Measurements from ENCODE around the gene RTP1.

The RTP1 gene

DNA sequence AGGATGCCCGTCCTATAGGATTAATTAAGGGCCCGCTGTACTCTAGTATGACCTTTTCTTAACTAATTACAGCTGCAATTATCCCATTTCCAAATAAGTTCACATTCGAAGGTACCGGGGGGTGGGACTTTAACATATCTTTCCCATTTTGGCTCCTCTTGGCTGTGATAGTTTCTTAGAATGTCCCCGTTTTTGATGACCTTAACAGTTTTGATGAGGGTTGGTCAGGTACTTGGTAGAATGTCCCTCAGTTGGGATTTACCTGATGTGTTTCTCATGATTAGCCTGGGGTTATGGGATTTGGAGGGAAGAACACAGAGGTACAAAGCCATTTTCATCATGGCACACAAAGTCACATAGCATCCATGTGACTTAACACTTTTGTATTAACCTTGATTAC, 18.2 kb downstream of the RTP1 start:
- Histone ChIP-seq H3K36me3 (ENCODE audit: control insufficient read depth in 4 of 4, insufficient read depth in 4 of 4, low read length in 3 of 4) (no peaks in the 10 kb centered on the region), H3K27ac (ENCODE audit: insufficient read depth in 1 of 2, low read depth in 1 of 2, low read length in 2 of 2, poor library complexity in 1 of 2, severe bottlenecking in 2 of 2) (no peak overlapping the region), H3K9me3 (ENCODE audit: control extremely low read depth in 1 of 5, control insufficient read depth in 4 of 5, insufficient read depth in 2 of 5, low read depth in 1 of 5, low read length in 4 of 5) (no peaks in the 10 kb centered on the region), H3K4me1 (ENCODE audit: control extremely low read depth in 1 of 4, control insufficient read depth in 4 of 4, insufficient read depth in 4 of 4, low read length in 3 of 4) (no peaks in the 10 kb centered on the region), H3K27me3 (replicated peaks in 2 of 5; ENCODE audit: control insufficient read depth in 4 of 5, insufficient read depth in 5 of 5, low read length in 4 of 5) (peaks cover 0 to 7% (median 0%) of the 10 kb centered on the region in 5 experiments), H3K4me3 (ENCODE audit: control insufficient read depth in 1 of 7, extremely low read depth in 1 of 7, insufficient read depth in 4 of 7, low read depth in 2 of 7, low read length in 6 of 7) (no peak overlapping the region)
- 100% methylated on average over 2 of the region's 5 CpGs for WGBS (ENCODE audit: insufficient coverage)
- POLR2A ChIA-PET = no interaction called here
- no peak for DNase-seq
- CTCF ChIA-PET = interaction anchor here (0.9 to 1.2 kb wide), 4 partner anchors 14 to 515 kb away, joined by 3 read pairs; no protein-coding TSS in a partner anchor

DNA sequence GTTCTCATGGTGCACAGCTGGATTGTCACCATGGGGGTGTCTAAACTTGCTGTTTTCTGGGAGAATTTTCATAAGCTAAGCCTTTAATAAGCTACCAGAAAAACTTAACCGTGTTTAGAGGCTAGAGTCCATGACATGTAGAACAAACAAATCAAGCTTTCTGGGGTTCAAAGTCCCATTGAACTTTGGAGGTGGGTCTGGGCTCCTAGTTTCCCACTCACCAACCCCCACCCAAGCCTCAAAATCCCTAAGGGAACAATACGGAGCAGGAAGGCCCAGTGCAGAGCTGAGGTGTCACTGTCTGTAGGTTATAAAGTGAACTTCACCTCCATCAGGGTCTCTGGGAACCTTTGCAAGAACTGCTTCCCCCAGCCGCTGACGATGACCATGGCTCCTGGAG, 25.5 kb downstream of the RTP1 start:
- Histone ChIP-seq H3K27me3 (replicated peaks in 2 of 5; ENCODE audit: control insufficient read depth in 4 of 5, insufficient read depth in 5 of 5, low read length in 4 of 5) (peaks cover 0 to 4% (median 0%) of the 10 kb centered on the region in 5 experiments), H3K36me3 (ENCODE audit: control insufficient read depth in 4 of 4, insufficient read depth in 4 of 4, low read length in 3 of 4) (no peaks in the 10 kb centered on the region), H3K9me3 (ENCODE audit: control extremely low read depth in 1 of 5, control insufficient read depth in 4 of 5, insufficient read depth in 2 of 5, low read depth in 1 of 5, low read length in 4 of 5) (no peaks in the 10 kb centered on the region), H3K4me1 (ENCODE audit: control extremely low read depth in 1 of 4, control insufficient read depth in 4 of 4, insufficient read depth in 4 of 4, low read length in 3 of 4) (no peaks in the 10 kb centered on the region), H3K27ac (ENCODE audit: insufficient read depth in 1 of 2, low read depth in 1 of 2, low read length in 2 of 2, poor library complexity in 1 of 2, severe bottlenecking in 2 of 2) (no peak overlapping the region), H3K4me3 (ENCODE audit: control insufficient read depth in 1 of 7, extremely low read depth in 1 of 7, insufficient read depth in 4 of 7, low read depth in 2 of 7, low read length in 6 of 7) (no peak overlapping the region)
- ChIA-PET POLR2A (no interaction called here), CTCF (interaction anchor here (2.0 to 2.2 kb wide), 3 partner anchors 10 to 457 kb away, joined by 7 to 8 read pairs (median 7); no protein-coding TSS in a partner anchor)
- WGBS (ENCODE audit: insufficient coverage) = 100% methylated on average over 2 of the region's 4 CpGs
- no peak for DNase-seq

DNA sequence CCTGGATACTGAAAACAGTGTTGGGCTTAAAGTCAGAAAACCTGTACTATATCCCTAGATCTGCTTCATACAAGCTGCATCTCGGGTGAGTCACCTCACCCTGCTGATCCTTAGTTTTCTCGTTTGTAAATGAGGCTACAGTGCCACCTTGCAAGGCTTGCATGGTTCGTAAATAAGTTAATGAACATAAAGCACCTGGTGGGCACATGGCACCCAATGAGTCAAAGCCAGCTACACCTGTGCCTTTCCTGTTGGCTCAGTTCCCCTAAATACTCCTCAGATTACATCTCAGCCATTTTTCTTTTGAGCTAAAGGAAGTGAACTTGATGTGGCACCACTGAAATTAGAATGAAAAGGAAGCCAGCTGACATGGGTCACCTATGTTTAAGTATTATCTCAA, 26.5 kb downstream of the RTP1 start:
- H3K4me1 ChIP-seq (ENCODE audit: control extremely low read depth in 1 of 4, control insufficient read depth in 4 of 4, insufficient read depth in 4 of 4, low read length in 3 of 4) = no peaks in the 10 kb centered on the region
- CTCF ChIA-PET = interaction anchor here (2.1 to 2.2 kb wide), 2 partner anchors 96 to 456 kb away, joined by 7 to 8 read pairs; no protein-coding TSS in a partner anchor
- no peak overlapping the region for H3K4me3 ChIP-seq (ENCODE audit: control insufficient read depth in 1 of 7, extremely low read depth in 1 of 7, insufficient read depth in 4 of 7, low read depth in 2 of 7, low read length in 6 of 7)
- no peak overlapping the region for H3K27ac ChIP-seq (ENCODE audit: insufficient read depth in 1 of 2, low read depth in 1 of 2, low read length in 2 of 2, poor library complexity in 1 of 2, severe bottlenecking in 2 of 2)
- 94% methylated on average over 3 of the region's 3 CpGs for WGBS (ENCODE audit: insufficient coverage)
- no peaks in the 10 kb centered on the region for H3K36me3 ChIP-seq (ENCODE audit: control insufficient read depth in 4 of 4, insufficient read depth in 4 of 4, low read length in 3 of 4)
- POLR2A ChIA-PET = no interaction called here
- H3K27me3 ChIP-seq (replicated peaks in 2 of 5; ENCODE audit: control insufficient read depth in 4 of 5, insufficient read depth in 5 of 5, low read length in 4 of 5) = peaks cover 0 to 3% (median 0%) of the 10 kb centered on the region in 5 experiments
- H3K9me3 ChIP-seq (ENCODE audit: control extremely low read depth in 1 of 5, control insufficient read depth in 4 of 5, insufficient read depth in 2 of 5, low read depth in 1 of 5, low read length in 4 of 5) = no peaks in the 10 kb centered on the region
- no peak for DNase-seq

- 93% methylated on average over 3 of the region's 7 CpGs for WGBS (ENCODE audit: insufficient coverage)
- Histone ChIP-seq H3K27me3 (replicated peaks in 2 of 5; ENCODE audit: control insufficient read depth in 4 of 5, insufficient read depth in 5 of 5, low read length in 4 of 5) (peaks cover 0 to 6% (median 0%) of the 10 kb centered on the region in 5 experiments), H3K27ac (ENCODE audit: insufficient read depth in 1 of 2, low read depth in 1 of 2, low read length in 2 of 2, poor library complexity in 1 of 2, severe bottlenecking in 2 of 2) (no peak overlapping the region), H3K4me3 (ENCODE audit: control insufficient read depth in 1 of 7, extremely low read depth in 1 of 7, insufficient read depth in 4 of 7, low read depth in 2 of 7, low read length in 6 of 7) (no peak overlapping the region), H3K36me3 (ENCODE audit: control insufficient read depth in 4 of 4, insufficient read depth in 4 of 4, low read length in 3 of 4) (no peaks in the 10 kb centered on the region), H3K9me3 (ENCODE audit: control extremely low read depth in 1 of 5, control insufficient read depth in 4 of 5, insufficient read depth in 2 of 5, low read depth in 1 of 5, low read length in 4 of 5) (no peaks in the 10 kb centered on the region), H3K4me1 (ENCODE audit: control extremely low read depth in 1 of 4, control insufficient read depth in 4 of 4, insufficient read depth in 4 of 4, low read length in 3 of 4) (no peaks in the 10 kb centered on the region)
- DNase-seq = no peak
- POLR2A ChIA-PET = no interaction called here
- CTCF ChIA-PET = interaction anchor here (0.6 to 3.2 kb wide), 2 partner anchors 9 to 285 kb away, joined by 3 to 11 read pairs; no protein-coding TSS in a partner anchor
Observed at GRCh38 chr3:187227658-187228258, 30.5 kb downstream of the RTP1 start.

DNA sequence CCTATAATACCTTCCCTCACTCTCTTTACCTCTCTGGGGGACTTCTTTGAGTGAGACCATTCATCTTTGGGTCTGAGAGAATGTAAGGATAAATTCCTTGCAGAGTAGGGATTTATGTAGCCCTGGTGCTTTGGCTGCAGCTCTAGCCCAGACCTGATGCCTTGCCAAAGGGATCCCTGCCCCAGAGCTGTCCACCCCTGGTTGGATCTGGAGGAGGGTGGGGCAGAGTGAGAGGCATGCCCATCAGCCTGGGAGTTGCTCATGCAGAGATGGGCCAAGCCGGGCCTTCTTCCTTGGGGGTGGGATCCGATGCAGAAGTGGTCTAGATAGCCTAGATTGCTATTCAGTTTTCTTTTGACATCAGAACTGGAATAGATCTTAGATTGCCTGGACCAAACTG, 31.5 kb downstream of the RTP1 start:
- WGBS (ENCODE audit: insufficient coverage) = no CpG with 5 or more reads among the region's 2 CpGs
- Histone ChIP-seq H3K9me3 (ENCODE audit: control extremely low read depth in 1 of 5, control insufficient read depth in 4 of 5, insufficient read depth in 2 of 5, low read depth in 1 of 5, low read length in 4 of 5) (no peaks in the 10 kb centered on the region), H3K36me3 (ENCODE audit: control insufficient read depth in 4 of 4, insufficient read depth in 4 of 4, low read length in 3 of 4) (no peaks in the 10 kb centered on the region), H3K27me3 (replicated peaks in 2 of 5; ENCODE audit: control insufficient read depth in 4 of 5, insufficient read depth in 5 of 5, low read length in 4 of 5) (peaks cover 0 to 6% (median 0%) of the 10 kb centered on the region in 5 experiments), H3K4me1 (ENCODE audit: control extremely low read depth in 1 of 4, control insufficient read depth in 4 of 4, insufficient read depth in 4 of 4, low read length in 3 of 4) (no peaks in the 10 kb centered on the region), H3K27ac (ENCODE audit: insufficient read depth in 1 of 2, low read depth in 1 of 2, low read length in 2 of 2, poor library complexity in 1 of 2, severe bottlenecking in 2 of 2) (no peak overlapping the region), H3K4me3 (ENCODE audit: control insufficient read depth in 1 of 7, extremely low read depth in 1 of 7, insufficient read depth in 4 of 7, low read depth in 2 of 7, low read length in 6 of 7) (no peak overlapping the region)
- ChIA-PET CTCF (interaction anchor here (0.6 to 3.2 kb wide), 2 partner anchors 10 to 286 kb away, joined by 3 to 11 read pairs; no protein-coding TSS in a partner anchor), POLR2A (no interaction called here)
- no peak for DNase-seq

- Histone ChIP-seq H3K4me1 (ENCODE audit: control extremely low read depth in 1 of 4, control insufficient read depth in 4 of 4, insufficient read depth in 4 of 4, low read length in 3 of 4) (no peaks in the 10 kb centered on the region), H3K27ac (ENCODE audit: insufficient read depth in 1 of 2, low read depth in 1 of 2, low read length in 2 of 2, poor library complexity in 1 of 2, severe bottlenecking in 2 of 2) (no peak overlapping the region), H3K27me3 (replicated peaks in 2 of 5; ENCODE audit: control insufficient read depth in 4 of 5, insufficient read depth in 5 of 5, low read length in 4 of 5) (peaks cover 0 to 6% (median 0%) of the 10 kb centered on the region in 5 experiments), H3K9me3 (ENCODE audit: control extremely low read depth in 1 of 5, control insufficient read depth in 4 of 5, insufficient read depth in 2 of 5, low read depth in 1 of 5, low read length in 4 of 5) (no peaks in the 10 kb centered on the region), H3K4me3 (ENCODE audit: control insufficient read depth in 1 of 7, extremely low read depth in 1 of 7, insufficient read depth in 4 of 7, low read depth in 2 of 7, low read length in 6 of 7) (no peak overlapping the region), H3K36me3 (ENCODE audit: control insufficient read depth in 4 of 4, insufficient read depth in 4 of 4, low read length in 3 of 4) (no peaks in the 10 kb centered on the region)
- WGBS (ENCODE audit: insufficient coverage) = 100% methylated on average over 1 of the region's 1 CpG
- ChIA-PET CTCF (interaction anchor here (1.2 to 3.2 kb wide), 4 partner anchors 11 to 450 kb away, joined by 3 to 11 read pairs (median 4); no protein-coding TSS in a partner anchor), POLR2A (no interaction called here)
- DNase-seq = no peak
Observed at GRCh38 chr3:187230011-187230410, 32.7 kb downstream of the RTP1 start.

DNA sequence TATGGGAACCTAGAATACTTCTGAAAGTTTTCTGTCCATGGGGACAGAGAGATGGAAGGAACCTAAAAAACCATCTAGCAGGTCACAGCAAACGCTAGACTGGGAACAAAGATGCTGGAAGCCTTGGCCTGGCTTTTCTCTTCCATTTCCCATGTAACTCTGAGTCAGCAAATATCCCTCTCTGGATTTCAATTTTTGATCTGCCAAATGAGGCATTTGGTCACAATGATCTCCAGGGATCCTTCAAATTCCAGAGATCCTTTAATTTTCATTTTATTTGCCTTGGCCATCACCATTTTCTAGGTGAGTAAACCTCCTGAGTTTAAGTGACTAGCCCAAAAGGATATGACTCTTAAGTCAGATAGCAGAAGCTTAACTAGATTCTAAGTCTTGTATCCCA, 39.7 kb downstream of the RTP1 start:
- 100% methylated on average over 1 of the region's 1 CpG for WGBS (ENCODE audit: insufficient coverage)
- CTCF ChIA-PET = no interaction called here
- Histone ChIP-seq H3K4me3 (ENCODE audit: control insufficient read depth in 1 of 7, extremely low read depth in 1 of 7, insufficient read depth in 4 of 7, low read depth in 2 of 7, low read length in 6 of 7) (no peak overlapping the region), H3K27me3 (replicated peaks in 2 of 5; ENCODE audit: control insufficient read depth in 4 of 5, insufficient read depth in 5 of 5, low read length in 4 of 5) (no peaks in the 10 kb centered on the region), H3K4me1 (ENCODE audit: control extremely low read depth in 1 of 4, control insufficient read depth in 4 of 4, insufficient read depth in 4 of 4, low read length in 3 of 4) (no peaks in the 10 kb centered on the region), H3K27ac (ENCODE audit: insufficient read depth in 1 of 2, low read depth in 1 of 2, low read length in 2 of 2, poor library complexity in 1 of 2, severe bottlenecking in 2 of 2) (no peak overlapping the region), H3K9me3 (ENCODE audit: control extremely low read depth in 1 of 5, control insufficient read depth in 4 of 5, insufficient read depth in 2 of 5, low read depth in 1 of 5, low read length in 4 of 5) (peaks cover 0 to 3% (median 0%) of the 10 kb centered on the region in 5 experiments), H3K36me3 (ENCODE audit: control insufficient read depth in 4 of 4, insufficient read depth in 4 of 4, low read length in 3 of 4) (no peaks in the 10 kb centered on the region)
- no peak for DNase-seq
- POLR2A ChIA-PET = no interaction called here
